NCI-H1694 treated with DMSO at 0.1 percent for 48 hours (cell line): Measurements from ENCODE around the gene ABCG4.
"Not testable (repeated sequence)": the region's sequence is repeated elsewhere in the genome, so short reads cannot be mapped to it uniquely, and the experiment has no call there.

Source experiments
- DNase-seq: peaks from one replicate; lab custom pipeline; 2025; lab: John Stamatoyannopoulos, UW

ABCG4 gene

DNA sequence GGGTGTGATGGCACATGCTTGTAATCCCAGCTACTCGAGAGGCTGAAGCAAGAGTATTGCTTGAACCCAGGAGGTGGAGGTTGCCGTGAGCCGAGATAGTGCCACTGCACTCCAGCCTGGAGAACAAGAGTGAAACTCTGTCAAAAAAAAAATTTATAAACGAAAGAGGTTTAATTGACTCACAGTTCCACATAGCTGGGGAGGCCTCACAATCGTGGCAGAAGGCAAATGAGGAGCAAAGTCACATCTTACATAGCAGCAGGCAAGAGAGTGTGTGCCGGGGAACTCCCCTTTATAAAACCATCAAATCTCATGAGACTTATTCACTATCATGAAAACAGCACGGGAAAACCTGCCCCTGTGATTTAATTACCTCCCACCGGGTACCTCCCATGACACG lies 35.5 kb downstream of the ABCG4 start:
- DNase-seq, result not testable (repeated sequence)

GRCh38 chr11:119185981-119186634 lies 37.3 kb downstream of the ABCG4 start:
- no peak for DNase-seq

GRCh38 chr11:119187123-119187892 lies 38.5 kb downstream of the ABCG4 start:
- no peak for DNase-seq

- no peak for DNase-seq
These were observed 39.2 kb downstream of the ABCG4 start for GRCh38 chr11:119188067-119188466.

DNA sequence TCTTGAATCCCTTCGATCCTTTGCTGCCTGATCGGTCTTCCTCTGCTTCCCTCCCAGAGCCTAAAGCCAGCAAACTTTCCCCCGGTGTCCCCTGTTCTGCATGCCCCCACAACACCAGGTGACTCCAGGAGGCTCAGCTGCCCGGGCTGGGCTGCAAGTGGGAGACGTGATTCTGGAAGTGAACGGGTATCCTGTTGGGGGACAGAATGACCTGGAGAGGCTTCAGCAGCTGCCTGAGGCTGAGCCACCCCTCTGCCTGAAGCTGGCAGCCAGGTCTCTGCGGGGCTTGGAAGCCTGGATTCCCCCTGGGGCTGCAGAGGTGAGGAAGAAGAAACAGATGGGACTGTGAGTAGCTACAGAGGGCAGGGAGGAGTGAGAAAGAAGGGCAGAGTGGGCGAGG lies 40.0 kb downstream of the ABCG4 start:
- no peak for DNase-seq

DNA sequence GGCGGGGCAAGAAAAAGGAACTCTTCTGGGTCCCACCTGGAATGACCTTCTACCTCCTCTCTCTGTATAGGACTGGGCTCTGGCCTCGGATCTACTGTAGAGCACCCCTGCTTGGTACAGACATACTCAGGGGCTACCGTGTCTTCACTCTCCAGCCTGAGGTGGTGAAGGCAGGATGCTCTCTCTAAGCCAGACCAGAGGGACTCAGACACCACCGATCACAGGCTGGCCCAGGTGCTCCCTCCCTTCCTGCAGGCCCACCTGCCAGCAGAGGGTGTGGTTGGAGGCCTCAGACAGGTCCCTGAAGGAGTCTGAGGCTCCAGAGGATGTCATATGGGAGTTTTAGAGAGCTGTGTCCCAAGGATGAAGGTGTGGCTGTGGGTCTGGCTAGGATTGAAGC lies 40.5 kb downstream of the ABCG4 start:
- DNase-seq, result no peak

GRCh38 chr11:119190531-119190930 lies 41.7 kb downstream of the ABCG4 start:
- DNase-seq, result no peak

- DNase-seq, result not testable (repeated sequence)
These were observed 42.4 kb downstream of the ABCG4 start for GRCh38 chr11:119191265-119191664.

DNA sequence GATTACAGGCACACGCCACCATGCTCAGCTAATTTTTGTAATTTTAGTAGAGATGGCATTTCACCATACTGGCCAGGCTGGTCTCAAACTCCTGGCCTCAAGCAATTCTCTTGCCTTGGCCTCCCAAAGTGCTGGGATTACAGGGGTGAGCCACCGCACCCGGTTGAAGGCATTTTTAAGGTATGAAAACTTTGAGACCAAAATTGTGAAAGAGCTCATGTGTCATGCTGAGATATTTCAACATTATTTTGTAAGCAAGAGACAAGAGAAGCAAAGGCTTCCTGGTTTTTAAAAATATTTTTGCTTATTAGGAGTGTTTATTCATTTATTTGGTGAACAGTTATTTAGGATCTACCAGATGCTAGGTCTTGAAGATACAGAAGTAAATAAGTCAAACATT lies 43.3 kb downstream of the ABCG4 start:
- no peak for DNase-seq

DNA sequence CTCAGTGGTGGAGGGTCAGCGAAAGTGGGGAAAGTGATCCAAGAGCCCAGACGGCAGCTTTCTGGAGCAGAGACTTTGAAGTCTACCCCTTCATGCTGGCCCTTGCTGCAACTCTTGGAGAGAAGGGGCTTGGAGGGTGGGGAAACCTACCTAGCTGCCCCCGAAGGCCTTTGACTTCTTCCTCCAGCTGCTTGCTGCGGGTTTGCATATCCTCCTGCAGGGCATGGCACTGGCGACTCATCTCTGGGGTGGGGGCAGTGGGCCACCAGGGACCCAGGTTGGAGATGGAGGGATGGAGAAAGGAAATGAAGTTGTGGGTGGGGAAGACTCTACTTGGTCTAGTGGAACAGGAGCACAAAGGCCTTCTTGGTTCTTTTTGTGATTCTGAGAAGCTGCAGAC lies 44.1 kb downstream of the ABCG4 start:
- no peak for DNase-seq

GRCh38 chr11:119193626-119194025 lies 44.8 kb downstream of the ABCG4 start:
- DNase-seq, result no peak

GRCh38 chr11:119194811-119195440 lies 46.1 kb downstream of the ABCG4 start:
- DNase-seq, result no peak

- DNase-seq, result no peak
These were observed 46.8 kb downstream of the ABCG4 start for GRCh38 chr11:119195680-119196079.

- DNase-seq, result peak; percentile 53
These were observed 48.1 kb downstream of the ABCG4 start for GRCh38 chr11:119196833-119197483.

DNA sequence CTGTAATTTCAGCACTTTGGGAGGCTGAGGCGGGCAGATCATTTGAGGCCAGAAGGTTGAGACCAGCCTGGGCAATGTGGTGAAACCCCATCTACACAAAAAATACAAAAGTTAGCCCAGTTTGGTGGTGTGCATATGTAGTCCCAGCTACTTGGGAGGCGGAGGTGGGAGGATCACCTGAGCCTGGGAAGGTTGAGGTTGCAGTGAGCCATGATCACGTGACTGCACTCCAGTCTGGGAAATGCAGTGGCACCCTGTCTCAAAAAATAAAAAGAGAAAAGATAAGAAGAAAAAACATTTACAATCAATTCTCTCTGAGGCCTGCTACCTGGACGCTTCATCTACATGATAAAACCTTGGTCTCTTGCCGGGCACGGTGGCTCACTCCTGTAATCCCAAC lies 50.1 kb downstream of the ABCG4 start:
- no peak for DNase-seq

GRCh38 chr11:119201236-119201635 lies 52.4 kb downstream of the ABCG4 start:
- not testable (repeated sequence) for DNase-seq

GRCh38 chr11:119202554-119202953 lies 53.7 kb downstream of the ABCG4 start:
- no peak for DNase-seq

DNA sequence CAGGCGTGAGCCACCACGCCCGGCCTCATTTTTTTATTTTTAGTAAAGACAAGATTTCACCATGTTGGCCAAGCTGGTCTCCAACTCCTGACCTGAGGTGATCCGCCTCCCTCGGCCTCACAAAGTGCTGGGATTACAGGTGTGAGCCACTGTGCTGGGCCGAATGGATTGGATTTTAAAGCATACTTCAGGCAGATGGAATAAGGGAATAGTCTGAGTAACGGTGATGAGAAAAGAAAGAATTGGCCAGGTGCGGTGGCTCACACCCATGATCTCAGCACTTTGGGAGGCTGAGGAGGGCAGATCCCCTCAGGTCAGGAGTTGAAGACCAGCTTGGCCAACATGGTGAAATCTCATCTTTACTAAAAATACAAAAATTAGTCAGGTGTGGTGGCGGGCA lies 55.2 kb downstream of the ABCG4 start:
- DNase-seq, result no peak

DNA sequence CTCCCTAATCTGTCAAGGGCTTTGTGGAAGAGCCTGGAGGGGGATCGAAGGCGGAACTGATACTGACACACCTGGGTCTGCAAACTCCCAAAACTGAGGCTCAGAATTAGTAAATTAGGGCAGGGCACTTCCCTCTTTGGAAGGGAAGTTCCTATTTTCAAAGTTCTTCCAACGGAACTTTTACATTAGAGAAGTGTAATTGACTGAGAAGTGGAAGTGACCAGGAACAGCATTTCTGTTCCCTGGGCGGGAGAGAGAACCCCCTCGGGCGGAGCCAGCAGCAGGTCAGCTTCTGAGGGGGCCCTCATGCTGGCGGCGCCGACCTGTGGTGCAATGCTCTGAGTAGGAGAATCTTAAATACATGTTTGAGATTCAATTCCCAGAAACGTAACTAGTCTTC lies 56.2 kb downstream of the ABCG4 start:
- DNase-seq, result no peak

DNA sequence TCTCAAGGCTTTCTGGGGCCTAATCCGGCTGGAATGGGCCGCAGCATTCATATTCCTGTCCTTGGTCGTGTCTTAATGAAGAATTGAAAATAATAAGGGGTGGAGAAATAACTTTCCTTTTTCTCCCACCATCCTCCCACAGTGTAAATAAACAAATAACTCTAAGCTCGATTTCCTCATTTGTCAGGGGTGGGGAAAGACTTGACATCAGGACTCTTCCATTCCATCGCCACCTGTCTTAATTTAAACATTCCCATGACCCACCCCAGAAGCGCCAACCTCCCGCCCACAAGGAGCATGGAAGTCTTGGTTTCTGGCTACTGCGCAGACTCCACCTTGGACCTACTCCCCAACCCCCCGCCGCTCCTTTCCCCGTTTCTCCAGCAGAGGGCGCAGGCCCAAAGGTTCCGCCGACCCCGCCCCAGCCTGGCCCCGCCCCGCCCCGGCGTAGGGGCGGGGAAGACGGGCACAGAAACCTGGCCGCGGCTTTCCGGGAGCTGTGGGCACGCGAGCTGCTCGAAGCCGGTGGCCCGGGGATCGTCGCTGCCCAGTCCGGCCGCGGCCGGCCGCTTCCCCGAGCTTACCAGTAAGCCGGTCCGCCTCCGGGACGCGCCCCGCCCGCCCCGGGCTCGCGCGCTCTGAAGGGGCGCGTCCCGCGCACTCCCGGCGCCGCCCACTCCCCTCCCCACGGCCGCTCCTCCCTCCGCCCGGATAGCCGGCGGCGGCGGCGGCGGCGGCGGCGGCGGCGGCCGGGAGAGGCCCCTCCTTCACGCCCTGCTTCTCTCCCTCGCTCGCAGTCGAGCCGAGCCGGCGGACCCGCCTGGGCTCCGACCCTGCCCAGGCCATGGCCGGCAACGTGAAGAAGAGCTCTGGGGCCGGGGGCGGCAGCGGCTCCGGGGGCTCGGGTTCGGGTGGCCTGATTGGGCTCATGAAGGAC lies 57.0 kb downstream of the ABCG4 start, which contains the start of gene CBL:
Gene CBL, plus strand, starts transcription at position 766 of the 937 bp plus-strand sequence. Its CDS starts 79 bp downstream, at position 845.
- DNase-seq, result peak; percentile 35
